ENCODE measurements around the gene GDA. TPM values are rescaled to one million over a fixed set of nuclear protein-coding genes. Genes with fewer than 3 reads are reported as not detected.

Gene GDA
- total RNA-seq, 1 donor from 2014 or later = 0.85 TPM

DNA sequence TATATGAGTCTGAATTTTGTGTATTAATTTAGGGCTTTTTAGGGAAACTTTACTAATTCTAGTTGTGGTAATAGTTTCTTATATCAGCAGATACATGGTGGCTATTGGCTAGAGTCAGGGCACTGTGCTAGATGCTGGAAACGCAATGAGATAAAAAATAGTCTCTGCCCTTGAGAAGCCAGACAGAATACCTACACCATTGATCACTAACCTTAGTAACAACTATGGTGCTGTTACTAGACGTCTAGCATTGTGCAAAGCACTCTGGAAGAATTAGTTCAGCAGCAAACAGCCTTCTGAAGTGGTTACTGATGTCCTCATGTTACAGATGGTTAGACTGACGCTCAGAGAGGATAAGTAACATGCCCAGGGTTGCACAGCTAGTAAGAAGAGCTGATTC lies 61.8 kb downstream of the GDA start:
- no peaks in the 10 kb centered on the region for H3K36me3 ChIP-seq
- H3K4me3 ChIP-seq = no peak overlapping the region
- DNase-seq = no peak
- H3K27me3 ChIP-seq (ENCODE audit: low read depth) = peaks cover 23% of the 10 kb centered on the region
- intact Hi-C loops (cut with micrococcal nuclease) = no loop called here
- H3K27ac ChIP-seq (replicated peaks) = no peak overlapping the region
- TF ChIP-seq CTCF (IDR thresholded peaks at IDR 0.05; ENCODE audit: borderline replicate concordance) = no peak
- H3K4me1 ChIP-seq = no peaks in the 10 kb centered on the region
- H3K9me3 ChIP-seq (replicated peaks) = no peaks in the 10 kb centered on the region

DNA sequence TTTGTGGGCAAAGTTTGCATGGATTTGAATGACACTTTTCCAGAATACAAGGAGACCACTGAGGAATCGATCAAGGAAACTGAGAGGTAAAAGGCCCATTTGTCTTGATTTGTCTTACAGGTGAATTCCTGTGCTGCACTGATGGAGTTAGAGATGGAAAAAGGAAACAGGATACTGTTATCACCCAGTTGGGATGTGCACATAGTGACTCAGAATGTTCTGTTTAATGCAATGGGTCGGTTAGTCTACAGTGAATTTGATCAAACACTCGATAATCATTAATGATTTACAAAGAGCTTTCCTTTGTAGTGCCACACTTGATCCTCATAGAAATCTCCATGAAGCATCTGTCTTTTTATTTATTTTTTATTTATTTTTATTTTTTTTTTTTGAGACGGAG lies 64.7 kb downstream of the GDA start:
- DNase-seq = no peak
- Histone ChIP-seq H3K27me3 (ENCODE audit: low read depth) (peaks cover 23% of the 10 kb centered on the region), H3K9me3 (replicated peaks) (no peaks in the 10 kb centered on the region), H3K36me3 (no peaks in the 10 kb centered on the region), H3K4me3 (no peak overlapping the region), H3K4me1 (no peaks in the 10 kb centered on the region), H3K27ac (replicated peaks) (no peak overlapping the region)
- TF ChIP-seq CTCF (IDR thresholded peaks at IDR 0.05; ENCODE audit: borderline replicate concordance) = no peak
- intact Hi-C loops (cut with micrococcal nuclease) = no loop called here

- Histone ChIP-seq H3K27me3 (ENCODE audit: low read depth) (peaks cover 6% of the 10 kb centered on the region), H3K4me1 (no peaks in the 10 kb centered on the region), H3K9me3 (replicated peaks) (no peaks in the 10 kb centered on the region), H3K27ac (replicated peaks) (no peak overlapping the region), H3K36me3 (no peaks in the 10 kb centered on the region), H3K4me3 (no peak overlapping the region)
- DNase-seq = no peak
- TF ChIP-seq CTCF (IDR thresholded peaks at IDR 0.05; ENCODE audit: borderline replicate concordance) = no peak
- intact Hi-C loops (cut with micrococcal nuclease) = no loop called here
These were observed 68.1 kb downstream of the GDA start for GRCh38 chr9:72217306-72217842.

GRCh38 chr9:72220589-72220988 lies 71.3 kb downstream of the GDA start:
- H3K27ac ChIP-seq (replicated peaks) = no peak overlapping the region
- intact Hi-C loops (cut with micrococcal nuclease) = no loop called here
- DNase-seq = no peak
- no peak overlapping the region for H3K4me3 ChIP-seq
- no peaks in the 10 kb centered on the region for H3K36me3 ChIP-seq
- no peaks in the 10 kb centered on the region for H3K4me1 ChIP-seq
- H3K27me3 ChIP-seq (ENCODE audit: low read depth) = no peaks in the 10 kb centered on the region
- no peaks in the 10 kb centered on the region for H3K9me3 ChIP-seq (replicated peaks)
- TF ChIP-seq CTCF (IDR thresholded peaks at IDR 0.05; ENCODE audit: borderline replicate concordance) = no peak

DNA sequence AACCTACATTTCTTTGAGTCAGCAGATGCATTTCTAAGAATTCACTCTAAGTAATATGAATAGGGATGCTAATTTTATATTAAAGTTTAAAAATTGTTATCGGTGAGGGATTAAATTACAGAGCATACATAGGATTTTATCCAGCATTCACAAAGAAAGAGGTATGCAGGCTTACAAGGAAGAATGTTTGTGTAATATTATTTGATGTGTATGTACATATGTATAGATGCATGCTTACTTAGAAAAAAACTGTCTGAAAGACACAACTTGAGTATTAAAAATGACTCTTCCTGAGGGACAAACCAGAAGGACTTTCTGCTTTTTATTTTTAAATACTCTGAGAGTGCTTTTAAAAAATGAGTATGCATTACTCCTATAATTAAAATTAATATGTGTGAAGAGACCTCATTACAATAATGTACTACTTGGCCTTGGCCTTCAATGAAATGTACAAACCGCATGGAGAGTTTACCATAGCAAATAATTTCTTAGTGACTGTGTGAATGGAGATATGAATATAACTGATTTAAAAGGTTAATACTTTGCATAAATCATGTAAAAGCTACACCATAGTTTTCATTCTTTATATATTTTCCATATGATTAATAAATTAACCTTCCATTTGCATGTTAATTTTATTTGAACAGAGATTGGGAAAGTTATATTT lies 77.0 kb downstream of the GDA start:
- Histone ChIP-seq H3K27ac (replicated peaks) (no peak overlapping the region), H3K9me3 (replicated peaks) (no peaks in the 10 kb centered on the region), H3K4me1 (no peaks in the 10 kb centered on the region), H3K4me3 (no peak overlapping the region), H3K27me3 (ENCODE audit: low read depth) (no peaks in the 10 kb centered on the region), H3K36me3 (no peaks in the 10 kb centered on the region)
- intact Hi-C loops (cut with micrococcal nuclease) = no loop called here
- no peak for TF ChIP-seq CTCF (IDR thresholded peaks at IDR 0.05; ENCODE audit: borderline replicate concordance)
- DNase-seq = no peak

Measured in left ventricle myocardium inferior (tissue), 1 donor.